Measurements from ENCODE around the gene ACTN3.
A peak's percentile ranks its signal among the peaks of the same experiment; 100 is the strongest.

Gene ACTN3

DNA sequence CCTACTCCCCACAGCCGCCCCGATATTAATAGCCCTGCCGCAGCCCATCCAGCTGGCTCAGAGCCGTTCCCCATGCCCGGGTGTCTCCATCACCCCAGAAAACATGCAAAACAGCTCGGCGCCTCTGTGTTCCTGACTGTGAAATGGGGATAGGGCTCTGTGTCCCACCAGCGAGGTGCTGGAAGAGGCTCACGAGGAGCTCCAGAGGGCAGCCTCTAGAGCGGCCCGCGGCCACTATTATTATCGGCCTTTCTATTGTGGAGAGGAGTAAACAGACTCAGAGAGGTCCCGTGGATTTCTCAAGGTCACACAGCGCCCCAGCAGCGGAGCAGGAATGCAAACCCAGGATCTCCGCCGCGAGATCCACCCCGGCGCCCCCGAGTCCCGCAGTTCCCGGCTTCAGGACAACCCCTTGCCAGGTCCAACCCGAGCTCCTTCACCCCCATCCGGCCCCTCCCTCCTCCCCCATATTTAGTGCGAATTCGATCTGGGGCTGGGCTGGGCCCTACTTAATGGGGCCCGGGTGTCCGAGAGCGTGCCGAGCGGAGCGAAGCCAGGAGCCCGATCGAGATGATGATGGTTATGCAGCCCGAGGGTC lies at the start of gene ACTN3:
TSS of gene ACTN3 (plus strand) at position 536 of the 598 bp plus-strand sequence. CDS start at position 571, 35 bp downstream.
- TF ChIP-seq CTCF (IDR thresholded peaks at IDR 0.05; ENCODE audit: extremely low read depth, insufficient read depth, missing control alignments): no peak
- no peak for DNase-seq (ENCODE audit: low spot score)
- in situ Hi-C loops (cut with MboI; ENCODE audit: low pct_unique_long_range_greater_than_20kb, low sequenced_read_pairs, unreplicated experiment): no loop called here

DNA sequence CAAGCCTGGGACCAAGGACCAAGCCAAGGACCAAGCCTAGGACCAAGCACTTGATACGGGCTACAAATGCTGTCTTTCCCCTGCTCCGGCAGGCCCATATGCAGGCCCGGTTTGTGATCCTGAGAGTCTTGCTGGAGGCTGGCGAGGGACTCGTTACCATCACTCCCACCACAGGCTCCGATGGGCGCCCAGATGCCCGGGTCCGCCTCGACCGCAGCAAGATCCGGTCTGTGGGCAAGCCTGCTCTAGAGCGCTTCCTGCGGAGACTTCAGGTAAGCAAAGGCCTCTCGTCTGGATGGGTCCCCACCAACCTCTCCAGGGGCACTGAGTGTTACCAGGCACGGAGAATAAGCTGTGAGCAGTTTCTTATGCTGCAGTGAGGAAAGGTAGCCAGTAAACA lies 49.5 kb upstream of the ACTN3 start:
- in situ Hi-C loops (cut with MboI; ENCODE audit: low pct_unique_long_range_greater_than_20kb, low sequenced_read_pairs, unreplicated experiment): no loop called here
- DNase-seq (ENCODE audit: low spot score): no peak
- TF ChIP-seq CTCF (IDR thresholded peaks at IDR 0.05; ENCODE audit: extremely low read depth, insufficient read depth, missing control alignments): no peak

DNA sequence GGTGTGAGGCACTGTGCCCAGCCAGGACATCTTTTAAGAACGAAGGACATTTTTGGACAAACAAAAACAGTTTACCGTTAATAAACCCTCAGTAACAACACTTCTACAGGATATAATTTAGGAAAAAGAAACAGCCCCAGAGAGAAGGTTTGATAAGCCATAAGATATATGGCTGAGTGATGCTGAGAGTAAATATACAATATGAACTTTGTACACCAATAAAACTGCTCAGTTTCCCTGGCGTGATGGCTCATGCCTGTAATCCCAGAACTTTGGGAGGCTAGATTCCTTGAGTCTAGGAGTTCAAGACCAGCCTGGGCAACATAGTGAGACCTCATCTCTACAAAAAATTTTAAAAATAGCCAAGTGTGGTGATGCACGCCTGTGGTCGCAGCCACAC lies 48.2 kb upstream of the ACTN3 start:
- DNase-seq (ENCODE audit: low spot score): no peak
- no peak for TF ChIP-seq CTCF (IDR thresholded peaks at IDR 0.05; ENCODE audit: extremely low read depth, insufficient read depth, missing control alignments)
- in situ Hi-C loops (cut with MboI; ENCODE audit: low pct_unique_long_range_greater_than_20kb, low sequenced_read_pairs, unreplicated experiment): no loop called here

GRCh38 chr11:66505276-66505816 lies 41.4 kb upstream of the ACTN3 start:
- in situ Hi-C loops (cut with MboI; ENCODE audit: low pct_unique_long_range_greater_than_20kb, low sequenced_read_pairs, unreplicated experiment): no loop called here
- no peak for TF ChIP-seq CTCF (IDR thresholded peaks at IDR 0.05; ENCODE audit: extremely low read depth, insufficient read depth, missing control alignments)
- DNase-seq (ENCODE audit: low spot score): no peak

GRCh38 chr11:66509131-66509561 lies 37.6 kb upstream of the ACTN3 start:
- TF ChIP-seq CTCF (IDR thresholded peaks at IDR 0.05; ENCODE audit: extremely low read depth, insufficient read depth, missing control alignments): no peak
- DNase-seq (ENCODE audit: low spot score): no peak
- in situ Hi-C loops (cut with MboI; ENCODE audit: low pct_unique_long_range_greater_than_20kb, low sequenced_read_pairs, unreplicated experiment): no loop called here

- in situ Hi-C loops (cut with MboI; ENCODE audit: low pct_unique_long_range_greater_than_20kb, low sequenced_read_pairs, unreplicated experiment): no loop called here
- peak; percentile 89 for DNase-seq (ENCODE audit: low spot score)
- no peak for TF ChIP-seq CTCF (IDR thresholded peaks at IDR 0.05; ENCODE audit: extremely low read depth, insufficient read depth, missing control alignments)
Observed at GRCh38 chr11:66510271-66510989, 36.3 kb upstream of the ACTN3 start, which contains the start of gene BBS1. TSS of gene BBS1 (plus strand) at chr11:66510635. CDS start at chr11:66510660, 25 bp downstream.

All from GM13977 (cell line).